Hematopoietic multipotent progenitor cell treated with erythropoietin and hydrocortisone succinate and interleukin-3 and kit ligand, for 15 days (in vitro differentiated cells): Measurements from ENCODE around the gene TET3.

Source experiments
- DNase-seq: peaks from one replicate; pipeline ENCODE4 v3.0.0-alpha.2; 2015; ENCODE audit warnings: low spot score

The TET3 gene

GRCh38 chr2:74005786-74006185, 21.1 kb downstream of the TET3 start:
- DNase-seq, result no peak

- DNase-seq, result no peak
Observed at GRCh38 chr2:74006459-74006858, 21.7 kb downstream of the TET3 start.

GRCh38 chr2:74007121-74007520, 22.4 kb downstream of the TET3 start:
- no peak for DNase-seq

GRCh38 chr2:74007711-74008110, 23.0 kb downstream of the TET3 start:
- no peak for DNase-seq

GRCh38 chr2:74008761-74009395, 24.2 kb downstream of the TET3 start:
- no peak for DNase-seq

GRCh38 chr2:74009577-74009976, 24.9 kb downstream of the TET3 start:
- no peak for DNase-seq

- no peak for DNase-seq
Observed at GRCh38 chr2:74010087-74010541, 25.4 kb downstream of the TET3 start.

GRCh38 chr2:74011246-74011645, 26.5 kb downstream of the TET3 start:
- DNase-seq, result no peak

GRCh38 chr2:74014813-74015212, 30.1 kb downstream of the TET3 start:
- DNase-seq, result no peak

- no peak for DNase-seq
Observed at GRCh38 chr2:74017223-74017622, 32.5 kb downstream of the TET3 start.

- DNase-seq, result no peak
Observed at GRCh38 chr2:74019516-74019915, 34.8 kb downstream of the TET3 start.

- DNase-seq, result no peak
Observed at GRCh38 chr2:74020702-74021406, 36.1 kb downstream of the TET3 start.

- DNase-seq, result no peak
Observed at GRCh38 chr2:74021407-74021755, 36.7 kb downstream of the TET3 start.

GRCh38 chr2:74024216-74024615, 39.5 kb downstream of the TET3 start:
- no peak for DNase-seq

GRCh38 chr2:74025971-74026612, 41.4 kb downstream of the TET3 start:
- peak; percentile 51 for DNase-seq

GRCh38 chr2:74026687-74027241, 42.1 kb downstream of the TET3 start:
- no peak for DNase-seq

- DNase-seq, result no peak
Observed at GRCh38 chr2:74027496-74027895, 42.8 kb downstream of the TET3 start.

GRCh38 chr2:74028290-74028689, 43.6 kb downstream of the TET3 start:
- DNase-seq, result no peak

- DNase-seq, result peak; percentile 52
Observed at GRCh38 chr2:74028741-74029140, 44.0 kb downstream of the TET3 start.

GRCh38 chr2:74029714-74030397, 45.1 kb downstream of the TET3 start:
- DNase-seq, result no peak

- DNase-seq, result peak; percentile 75
Observed at GRCh38 chr2:74031221-74031620, 46.5 kb downstream of the TET3 start.

GRCh38 chr2:74031959-74032287, 47.2 kb downstream of the TET3 start:
- DNase-seq, result no peak

GRCh38 chr2:74033375-74033774, 48.7 kb downstream of the TET3 start:
- peak; percentile 50 for DNase-seq
